Cardiac muscle cell (in vitro differentiated cells and primary cell): ENCODE measurements around the gene TTC39A. TPM values are rescaled to one million over a fixed set of nuclear protein-coding genes. Genes with fewer than 3 reads are reported as not detected.

ENCODE experiments used
- DNase-seq, 2 donors: peaks; one replicate each; pipeline versions ENCODE4 v3.0.0 to v3.0.0-alpha.2; 2010 to 2017; ENCODE audit warnings: low read depth in 1 of 2, low spot score in 1 of 2
- H3K27ac ChIP-seq: fragments of 200-600 bp; sonication (generic); 2 replicates; pipeline ENCODE4 v1.5.1; 2016
- H3K27me3 ChIP-seq: fragments of 200-600 bp; sonication (generic); 2 replicates; pipeline ENCODE4 v1.6.0; 2016; ENCODE audit warnings: control low read depth
- H3K36me3 ChIP-seq: fragments of 200-600 bp; sonication (generic); 2 replicates; pipeline ENCODE4 v1.5.1; 2016; ENCODE audit warnings: control low read depth
- H3K4me1 ChIP-seq: fragments of 200-600 bp; sonication (generic); 2 replicates; pipeline ENCODE4 v1.8.1; 2017; ENCODE audit warnings: low read depth, mild to moderate bottlenecking, mixed run types
- H3K4me3 ChIP-seq: fragments of 200-600 bp; sonication (generic); 2 replicates; pipeline ENCODE4 v1.5.1; 2016; ENCODE audit warnings: mild to moderate bottlenecking
- H3K9me3 ChIP-seq: fragments of 200-600 bp; sonication (generic); 2 replicates; pipeline ENCODE4 v1.5.1; 2017; ENCODE audit warnings: low read depth, mild to moderate bottlenecking, control low read depth
- polyA plus RNA-seq: library from polyadenylated mRNA; unstranded; fragments of >200 nt; fragmentation: Nextera tagmentation; extraction: Ambion mirVana; gene quantifications from 2 replicates; pipeline ENCODE4 v1.2.1, GENCODE V29; 2016
- total RNA-seq: library from RNA; depleted of rRNA; stranded (reverse); fragments of >200 nt; gene quantifications from 2 replicates; pipeline ENCODE4 v1.2.3, GENCODE V29; 2016
- TF ChIP-seq, protein P1 (sequence below): IDR thresholded peaks from 2 replicates; pipeline ENCODE4 v1.5.1; 2012; ENCODE audit warnings: low read depth, mild to moderate bottlenecking, low read length

TTC39A gene
- total and polyA plus RNA-seq, 2 experiments from 2014 or later, result 8.1 to 15.6 TPM

DNA sequence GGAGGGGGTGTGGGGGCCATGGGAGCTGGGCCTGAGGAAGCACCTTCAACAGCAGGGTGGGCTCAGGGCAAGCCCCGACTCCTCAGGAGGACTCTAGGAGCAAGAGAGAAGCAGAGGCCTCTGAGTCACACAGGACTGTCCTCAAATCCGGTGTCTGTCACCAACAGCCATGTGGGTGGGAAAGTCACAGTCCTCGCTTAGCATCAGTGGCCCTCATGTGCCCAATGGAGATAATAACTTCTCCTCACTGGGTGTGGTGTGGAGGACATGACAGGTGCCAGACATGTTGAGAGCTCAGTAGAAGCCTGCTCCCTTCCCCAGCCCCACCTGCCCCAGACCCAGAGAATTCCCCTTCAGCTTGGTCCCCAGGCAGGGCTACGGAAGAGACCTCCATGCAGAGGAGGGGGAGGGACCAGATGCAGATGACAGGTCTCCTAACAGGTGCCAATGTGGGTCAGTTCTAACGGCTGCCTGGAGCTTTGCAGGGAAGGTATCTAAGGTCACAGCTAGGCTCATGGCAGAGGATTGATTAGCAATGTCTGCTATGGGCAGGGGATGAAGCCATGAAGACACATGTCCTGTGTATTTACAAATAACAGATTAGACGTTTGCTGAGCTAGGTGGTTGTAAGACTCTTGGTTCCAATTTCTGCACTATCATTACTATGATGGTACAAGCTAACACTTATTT, 30.2 kb downstream of the TTC39A start:
- no peaks in the 10 kb centered on the region for H3K9me3 ChIP-seq
- no peaks in the 10 kb centered on the region for H3K27me3 ChIP-seq
- H3K4me3 ChIP-seq, result no peak overlapping the region
- no peak for DNase-seq
- no peaks in the 10 kb centered on the region for H3K4me1 ChIP-seq
- TF ChIP-seq, protein P1, sequence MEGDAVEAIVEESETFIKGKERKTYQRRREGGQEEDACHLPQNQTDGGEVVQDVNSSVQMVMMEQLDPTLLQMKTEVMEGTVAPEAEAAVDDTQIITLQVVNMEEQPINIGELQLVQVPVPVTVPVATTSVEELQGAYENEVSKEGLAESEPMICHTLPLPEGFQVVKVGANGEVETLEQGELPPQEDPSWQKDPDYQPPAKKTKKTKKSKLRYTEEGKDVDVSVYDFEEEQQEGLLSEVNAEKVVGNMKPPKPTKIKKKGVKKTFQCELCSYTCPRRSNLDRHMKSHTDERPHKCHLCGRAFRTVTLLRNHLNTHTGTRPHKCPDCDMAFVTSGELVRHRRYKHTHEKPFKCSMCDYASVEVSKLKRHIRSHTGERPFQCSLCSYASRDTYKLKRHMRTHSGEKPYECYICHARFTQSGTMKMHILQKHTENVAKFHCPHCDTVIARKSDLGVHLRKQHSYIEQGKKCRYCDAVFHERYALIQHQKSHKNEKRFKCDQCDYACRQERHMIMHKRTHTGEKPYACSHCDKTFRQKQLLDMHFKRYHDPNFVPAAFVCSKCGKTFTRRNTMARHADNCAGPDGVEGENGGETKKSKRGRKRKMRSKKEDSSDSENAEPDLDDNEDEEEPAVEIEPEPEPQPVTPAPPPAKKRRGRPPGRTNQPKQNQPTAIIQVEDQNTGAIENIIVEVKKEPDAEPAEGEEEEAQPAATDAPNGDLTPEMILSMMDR, result no peak
- H3K36me3 ChIP-seq, result no peaks in the 10 kb centered on the region
- no peak overlapping the region for H3K27ac ChIP-seq

DNA sequence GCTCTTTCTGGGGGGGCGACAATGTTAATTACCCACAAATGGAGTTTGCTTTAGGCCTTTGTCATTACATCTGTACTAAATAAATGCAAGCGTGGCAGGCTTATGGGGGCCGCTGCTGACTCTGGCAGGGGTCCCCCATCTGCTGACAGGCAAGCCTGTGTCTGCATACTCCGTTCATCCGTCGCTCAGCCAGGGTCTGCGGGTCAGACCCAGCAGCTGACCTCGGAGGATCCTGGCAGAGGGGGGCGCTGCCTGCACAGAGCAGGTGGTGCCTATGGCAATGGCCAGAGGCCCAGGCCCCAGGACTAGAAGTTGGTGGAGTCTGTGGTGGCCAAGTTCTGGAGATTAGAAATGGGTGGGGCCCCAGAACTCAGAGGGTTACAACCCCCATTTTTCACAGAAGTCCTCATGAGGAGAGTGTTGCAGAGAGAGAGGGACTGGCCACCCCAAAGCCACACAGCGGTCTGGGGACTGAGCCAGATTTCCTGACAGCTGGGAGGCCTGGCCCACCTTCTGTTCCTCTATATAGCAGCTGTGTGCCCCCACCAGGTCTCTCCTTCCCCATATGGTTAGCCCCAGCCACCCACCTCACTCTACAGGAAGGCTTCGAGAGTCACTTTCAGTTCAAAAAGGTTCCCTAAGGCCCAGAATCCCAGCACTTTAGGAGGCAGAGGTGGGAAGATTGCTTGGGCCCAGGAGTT, 31.0 kb downstream of the TTC39A start:
- Histone ChIP-seq H3K4me1 (no peaks in the 10 kb centered on the region), H3K36me3 (no peaks in the 10 kb centered on the region), H3K9me3 (no peaks in the 10 kb centered on the region), H3K4me3 (no peak overlapping the region), H3K27me3 (no peaks in the 10 kb centered on the region), H3K27ac (no peak overlapping the region)
- no peak for DNase-seq
- TF ChIP-seq, protein P1, result no peak

DNA sequence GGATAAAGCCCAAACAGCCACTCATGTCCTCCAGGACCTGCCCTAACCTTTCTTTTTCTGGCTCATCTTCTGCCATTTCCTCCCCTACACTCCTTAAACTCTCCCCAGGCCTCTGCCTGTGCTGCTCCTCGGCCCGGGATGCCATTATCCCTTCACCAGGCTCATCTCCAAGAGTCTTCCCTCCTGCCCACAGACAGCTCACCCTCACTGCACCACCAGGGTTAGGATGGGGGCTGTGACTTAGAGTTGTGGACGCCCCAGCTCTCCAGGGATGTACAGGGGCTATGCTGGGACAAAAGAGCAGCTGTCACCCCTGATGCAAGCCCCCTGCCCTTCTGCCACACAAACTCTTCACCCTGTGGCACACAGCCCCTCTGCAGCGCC, 32.0 kb downstream of the TTC39A start:
- H3K27me3 ChIP-seq, result no peaks in the 10 kb centered on the region
- TF ChIP-seq, protein P1, result no peak

DNA sequence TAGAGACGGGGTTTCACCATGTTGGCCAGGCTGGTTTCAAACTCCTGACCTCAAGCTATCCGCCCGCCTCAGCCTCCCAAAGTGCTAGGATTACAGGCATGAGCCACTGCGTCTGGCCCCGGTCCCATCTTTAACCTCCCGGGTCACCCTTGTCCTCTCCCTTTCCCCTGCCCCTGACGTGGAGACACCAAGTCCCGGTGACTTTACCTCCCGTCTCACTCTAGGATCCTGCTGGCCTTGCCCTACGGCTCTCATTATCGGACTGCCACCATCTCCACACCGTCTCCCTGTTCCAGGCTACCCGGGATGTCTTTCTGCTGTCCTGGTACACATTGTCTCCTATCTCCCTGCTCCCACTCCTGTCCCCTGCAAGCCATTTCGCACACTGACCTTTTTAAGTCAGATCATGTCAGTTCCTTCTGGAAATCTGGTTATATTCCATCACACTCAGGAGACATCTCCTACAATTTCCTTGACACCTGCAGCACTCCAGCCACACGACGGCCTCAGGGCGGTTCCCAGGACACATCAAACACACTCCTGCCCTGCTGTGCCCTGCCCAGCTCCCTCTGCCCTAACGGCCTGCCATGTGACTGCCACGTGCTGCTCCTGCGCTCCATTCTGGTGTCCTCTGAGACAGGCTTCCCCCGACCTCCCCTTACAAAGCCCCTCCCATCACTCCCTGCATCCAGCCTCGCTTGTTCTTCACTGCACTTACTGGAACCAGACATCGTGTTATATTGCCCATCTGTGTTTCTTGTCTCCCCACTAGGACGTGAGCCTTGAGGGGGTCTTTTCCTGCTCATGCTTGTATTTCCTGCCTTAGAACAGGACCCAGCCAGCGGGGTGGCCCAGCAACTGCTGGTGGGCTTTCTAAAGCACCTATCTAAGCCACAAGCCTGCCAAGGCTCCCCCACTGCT, 32.7 kb downstream of the TTC39A start:
- TF ChIP-seq, protein P1, result no peak
- H3K4me3 ChIP-seq, result no peak overlapping the region

More for the DNA sequence above, 32.0 kb downstream of the TTC39A start:
- H3K4me1 ChIP-seq, result no peaks in the 10 kb centered on the region
- no peaks in the 10 kb centered on the region for H3K36me3 ChIP-seq
- H3K9me3 ChIP-seq, result no peaks in the 10 kb centered on the region
- DNase-seq, result no peak
- no peak overlapping the region for H3K27ac ChIP-seq
- no peak overlapping the region for H3K4me3 ChIP-seq

More for the DNA sequence above, 32.7 kb downstream of the TTC39A start:
- no peak for DNase-seq
- Histone ChIP-seq H3K27ac (no peak overlapping the region), H3K9me3 (no peaks in the 10 kb centered on the region), H3K4me1 (no peaks in the 10 kb centered on the region), H3K36me3 (no peaks in the 10 kb centered on the region), H3K27me3 (no peaks in the 10 kb centered on the region)
